GM19467 (cell line): ENCODE measurements around the gene AGAP9.
"Not testable (repeated sequence)": the region's sequence is repeated elsewhere in the genome, so short reads cannot be mapped to it uniquely, and the experiment has no call there.

ENCODE experiments used
- ATAC-seq: cut with Tn5 transposase; IDR thresholded peaks from one replicate; pipeline ENCODE4 v1.9.1; 2021; ENCODE audit warnings: mild to moderate bottlenecking, moderate library complexity; ENCODE audit not compliant: unreplicated experiment

Gene AGAP9

DNA sequence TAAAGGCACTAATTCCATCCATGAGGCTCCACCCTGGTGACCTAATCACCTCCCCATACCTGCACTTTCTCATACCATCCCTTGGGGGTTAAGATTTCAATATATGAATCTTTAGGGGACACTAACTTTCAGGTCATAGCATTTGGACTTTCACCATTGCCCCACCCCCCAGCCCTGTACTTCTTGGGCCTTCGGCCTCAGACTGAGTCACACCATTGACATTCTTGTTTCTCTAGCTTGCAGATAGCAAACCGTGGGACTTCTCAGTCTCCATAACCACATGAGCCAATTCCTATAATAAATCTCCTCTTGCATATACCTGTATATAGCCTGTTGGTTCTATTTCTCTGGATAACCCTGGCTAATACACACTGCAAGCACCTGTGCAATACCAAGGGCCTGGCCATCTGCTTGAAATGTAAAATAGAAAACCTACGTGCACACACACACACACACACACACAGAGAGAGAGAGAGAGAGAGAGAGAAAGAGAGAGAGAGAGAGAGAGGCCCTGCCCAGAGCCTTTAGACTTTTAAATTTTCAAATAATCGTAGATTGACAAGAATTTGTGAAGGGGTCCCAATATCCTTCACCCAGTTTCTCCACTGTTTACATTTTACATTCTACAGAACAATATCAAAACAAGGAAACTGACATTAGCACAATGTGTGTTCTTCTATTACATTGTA is 64.8 kb downstream of the AGAP9 start:
- ATAC-seq, result no peak

DNA sequence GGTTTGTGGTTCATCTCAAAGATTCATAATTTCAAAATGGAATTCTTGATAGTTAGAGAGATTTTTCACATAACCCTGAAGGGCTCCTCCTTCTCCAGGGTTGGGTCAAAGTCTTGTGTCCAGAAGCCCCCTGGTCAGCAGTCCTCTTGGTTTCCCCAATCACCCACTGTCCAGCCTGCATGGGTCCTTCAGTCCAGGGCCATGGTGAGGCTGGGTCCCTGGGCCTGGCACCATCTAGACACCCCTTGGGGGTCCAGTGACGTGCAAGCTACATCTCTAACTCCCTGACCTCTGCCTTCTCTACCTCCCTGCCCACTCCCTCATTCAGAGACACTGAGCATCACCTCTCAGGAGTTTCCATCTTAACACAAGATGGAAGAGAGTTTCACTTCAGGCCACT is 65.6 kb downstream of the AGAP9 start:
- no peak for ATAC-seq

DNA sequence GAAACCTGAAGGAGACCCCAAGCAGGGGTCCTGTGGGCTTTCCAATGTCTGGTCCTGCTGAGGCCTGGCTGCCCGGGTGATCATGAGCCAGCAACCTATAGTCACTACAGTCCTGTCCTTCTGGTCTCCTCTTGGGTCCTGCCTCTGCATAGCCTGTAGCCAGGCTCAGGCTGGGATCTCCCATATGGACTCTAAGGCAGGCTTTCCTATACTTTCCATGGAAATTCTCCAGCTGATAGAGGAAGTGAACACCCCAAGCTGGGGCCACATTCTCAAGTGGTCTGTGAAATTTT is 66.0 kb downstream of the AGAP9 start:
- no peak for ATAC-seq

DNA sequence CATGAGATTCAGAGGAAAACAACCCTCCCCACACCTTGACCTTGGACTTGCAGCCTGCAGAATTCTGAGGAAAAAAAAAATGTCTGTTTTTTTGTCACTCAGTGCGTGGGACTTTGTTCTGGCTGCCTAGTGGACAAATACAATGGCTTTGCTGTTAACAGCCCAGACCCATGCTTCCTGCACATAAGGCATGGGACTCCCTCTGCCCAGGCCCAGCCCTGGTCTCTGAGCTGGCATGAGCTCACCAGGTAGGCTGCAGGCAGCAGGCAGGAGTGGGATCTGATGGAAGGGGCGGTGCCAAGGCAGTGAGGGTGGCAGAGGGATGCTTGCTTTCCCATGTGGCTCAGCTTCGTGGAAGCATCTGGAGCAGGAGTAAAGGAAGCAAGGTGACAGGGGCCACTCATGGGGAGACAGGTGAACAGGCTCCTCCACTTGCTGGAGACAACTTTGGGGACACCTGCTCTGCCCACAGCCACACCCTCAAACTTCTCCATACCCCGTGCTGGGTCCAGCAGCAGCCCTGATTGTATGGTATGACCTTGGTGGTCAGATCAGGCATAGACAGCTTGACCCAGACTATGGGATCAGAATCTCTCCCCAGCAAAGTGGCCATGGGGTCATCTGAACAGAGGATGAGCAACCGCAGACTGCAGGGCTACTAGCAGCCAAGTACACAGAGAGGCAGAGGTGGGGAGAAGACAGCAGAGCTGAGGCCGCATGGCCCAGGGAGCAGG is 66.5 kb downstream of the AGAP9 start:
- ATAC-seq, result no peak

DNA sequence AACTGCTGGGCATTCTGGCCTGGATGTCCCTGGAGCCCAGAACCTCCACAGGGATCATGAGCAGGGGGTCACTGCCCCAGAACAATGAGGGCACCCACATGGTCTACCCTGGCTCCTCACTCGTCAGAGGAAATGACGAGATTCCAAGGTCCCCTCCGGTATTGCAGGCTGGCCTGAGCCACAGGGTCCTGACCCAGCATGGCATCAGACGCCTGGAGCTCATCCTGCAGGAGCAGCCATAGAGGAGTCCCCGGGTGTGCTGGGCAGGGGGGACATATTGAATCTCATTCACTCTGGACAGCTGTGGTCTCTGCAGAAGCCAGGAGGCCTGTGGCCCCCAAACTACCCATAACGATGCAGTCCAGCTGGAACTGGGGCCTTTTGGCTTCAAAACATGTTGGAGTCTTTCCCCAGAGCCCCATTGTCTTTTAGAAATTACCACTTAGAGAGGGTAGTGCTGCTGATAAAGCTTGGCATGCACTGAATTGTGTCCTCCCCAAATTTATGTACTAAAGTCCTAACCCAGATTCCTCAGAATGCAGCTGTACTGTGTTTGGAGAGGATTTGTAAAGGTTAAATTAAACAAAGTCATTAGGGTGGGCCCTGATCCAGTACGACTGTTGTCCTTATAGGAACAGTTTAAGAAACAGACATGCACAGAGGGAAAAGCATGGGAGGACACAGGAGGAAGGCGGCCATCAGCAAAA is 67.2 kb downstream of the AGAP9 start:
- ATAC-seq, result no peak

DNA sequence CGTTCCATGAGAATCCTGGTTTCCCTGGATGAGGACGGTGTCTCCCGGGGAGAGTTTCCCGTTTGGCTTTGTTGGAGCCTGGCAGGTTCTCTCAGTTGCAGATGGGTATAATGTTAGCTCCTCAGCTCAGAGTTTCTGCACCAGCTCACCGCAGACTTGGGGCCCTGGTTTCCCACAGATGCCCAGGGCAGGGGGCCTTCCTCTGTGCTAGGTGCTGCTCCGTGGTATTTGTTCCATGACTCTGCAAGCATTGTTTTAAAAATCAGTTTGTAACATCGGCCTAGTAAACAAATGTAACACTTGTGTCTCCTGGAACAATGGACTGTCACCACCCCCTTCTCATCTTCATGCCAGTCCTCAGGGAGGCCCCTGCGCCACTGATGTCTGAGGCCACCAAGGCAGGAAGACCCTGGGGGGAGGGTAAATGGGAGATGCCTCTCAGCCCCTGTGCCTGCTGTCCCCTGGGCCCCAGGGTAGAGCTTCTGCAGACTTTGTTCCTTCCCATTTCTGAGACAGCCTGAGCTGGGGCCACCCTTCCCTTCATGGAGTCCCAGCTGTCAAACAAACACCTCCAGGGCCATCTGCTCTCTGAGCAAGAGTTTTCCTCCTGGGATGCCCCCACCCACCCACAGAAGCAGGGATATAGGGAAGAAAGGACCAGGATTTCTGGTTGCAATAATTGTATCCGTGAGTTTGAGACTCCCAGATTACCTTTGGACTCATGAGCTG is 67.9 kb downstream of the AGAP9 start:
- ATAC-seq, result not testable (repeated sequence)

DNA sequence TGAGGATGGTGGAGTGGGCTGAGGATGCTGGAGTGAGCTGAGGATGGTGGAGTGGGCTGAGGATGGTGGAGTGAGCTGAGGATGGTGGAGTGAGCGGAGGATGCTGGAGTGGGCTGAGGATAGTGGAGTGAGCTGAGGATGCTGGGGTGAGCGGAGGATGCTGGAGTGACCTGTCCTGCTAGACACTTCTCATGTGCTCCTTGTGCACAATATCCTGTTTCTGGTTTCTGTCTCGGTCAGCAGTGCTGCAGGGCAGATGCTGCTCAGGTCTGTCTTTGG is 68.7 kb downstream of the AGAP9 start:
- no peak for ATAC-seq

DNA sequence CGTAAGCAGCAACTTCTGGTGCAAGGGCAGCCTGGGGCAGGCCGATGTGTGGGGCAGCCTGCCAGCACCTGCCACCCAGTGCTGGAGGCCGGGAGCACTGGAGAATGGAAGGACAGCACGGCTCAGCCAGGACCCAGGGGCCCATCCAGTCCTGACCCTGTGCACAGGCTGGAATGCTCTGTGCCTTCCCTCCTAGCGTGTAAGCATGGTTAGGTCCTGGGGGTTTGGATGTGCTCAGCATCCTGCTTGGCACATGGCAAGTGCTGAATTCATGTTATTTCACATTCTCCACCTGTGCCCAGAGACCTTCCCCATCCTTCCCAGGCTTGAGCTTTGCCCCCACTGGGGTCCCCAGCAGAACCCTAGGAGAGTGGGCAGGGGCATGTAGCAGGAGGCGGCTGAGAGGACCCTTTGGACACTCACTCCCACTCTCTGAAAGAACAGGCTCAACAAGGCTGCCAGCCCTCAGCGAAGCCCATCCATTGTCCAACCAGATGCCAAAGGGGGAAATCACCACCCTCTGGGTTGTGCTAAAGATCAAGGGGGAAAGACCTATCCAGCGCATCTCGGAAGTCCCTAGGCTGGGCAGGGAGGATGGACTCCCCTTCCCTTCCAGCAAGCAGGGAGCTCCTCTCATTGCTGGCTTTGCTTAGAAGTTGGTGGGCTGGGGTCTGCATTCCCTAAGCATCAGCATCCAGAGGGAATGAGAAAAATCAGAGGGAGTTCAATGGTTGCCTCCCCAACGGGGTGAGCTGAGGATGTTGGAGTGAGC is 69.2 kb downstream of the AGAP9 start:
- no peak for ATAC-seq

DNA sequence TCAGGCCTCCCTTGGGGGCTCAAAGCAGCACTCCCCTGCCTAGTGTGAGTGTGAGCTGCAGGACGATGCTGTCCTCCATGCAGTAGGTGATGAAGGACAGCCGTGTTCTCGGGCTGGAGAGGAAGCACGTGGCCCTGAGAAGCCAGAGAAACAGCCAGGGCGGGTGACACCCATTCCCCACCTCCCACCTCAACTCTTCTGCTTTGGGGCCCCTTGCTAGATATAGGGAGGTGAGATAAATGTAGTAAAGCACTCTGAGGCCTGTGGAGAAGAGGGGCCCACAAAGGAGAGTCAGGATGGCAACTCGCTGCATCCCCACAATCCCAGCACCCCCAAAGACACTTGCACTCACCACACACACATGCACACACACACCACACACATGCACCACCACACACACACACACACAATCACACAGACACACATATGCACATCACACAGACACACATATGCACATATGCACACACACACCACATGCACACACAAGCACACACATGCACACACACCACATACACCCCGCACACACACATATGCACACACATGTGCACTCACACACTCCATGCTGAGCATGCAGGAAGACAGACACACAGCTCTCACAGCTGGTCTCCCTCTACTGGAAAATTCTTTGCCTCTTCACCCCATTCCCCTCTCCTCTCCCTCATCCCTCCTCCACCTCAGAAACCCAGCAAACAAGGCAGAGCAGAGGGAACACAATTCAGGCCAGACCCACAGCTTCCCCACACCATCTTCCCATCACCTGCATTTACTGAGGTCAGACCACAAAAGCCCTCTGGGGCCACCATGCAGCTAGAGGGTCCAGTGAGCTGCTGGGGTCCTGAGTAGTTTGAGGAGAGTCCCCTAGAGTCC is 70.1 kb downstream of the AGAP9 start:
- no peak for ATAC-seq

DNA sequence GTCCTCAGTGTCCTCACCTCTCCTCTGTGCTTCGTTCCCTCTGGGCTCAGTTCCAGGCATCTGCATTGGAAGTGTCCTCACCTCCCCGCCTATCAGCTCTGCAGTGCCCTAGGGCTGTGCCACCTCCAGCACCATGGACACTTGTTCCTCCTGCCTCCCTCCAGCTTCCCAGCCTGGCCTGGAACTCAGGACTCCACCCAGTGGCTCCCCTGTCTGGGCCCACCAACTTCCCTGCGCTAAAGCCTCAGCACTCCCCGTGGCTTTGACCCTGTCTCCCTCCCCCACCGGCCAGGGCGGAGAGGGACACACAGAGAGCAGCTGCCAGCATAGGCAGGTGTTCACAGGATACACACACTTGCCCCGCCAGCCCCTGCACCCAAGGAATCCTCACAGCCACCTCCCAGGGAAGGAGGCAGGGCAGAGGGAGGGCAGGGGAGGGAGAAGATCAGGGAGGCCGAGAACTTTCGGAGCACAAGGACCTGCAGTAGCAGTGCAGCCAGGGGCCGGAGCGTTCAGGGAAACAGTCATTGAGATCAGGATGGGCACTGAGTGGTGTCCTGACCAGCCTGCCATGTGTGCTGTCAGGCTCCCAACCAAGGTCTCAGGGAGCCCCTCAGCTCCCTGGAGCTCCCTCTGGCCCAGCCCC is 70.8 kb downstream of the AGAP9 start:
- no peak for ATAC-seq

DNA sequence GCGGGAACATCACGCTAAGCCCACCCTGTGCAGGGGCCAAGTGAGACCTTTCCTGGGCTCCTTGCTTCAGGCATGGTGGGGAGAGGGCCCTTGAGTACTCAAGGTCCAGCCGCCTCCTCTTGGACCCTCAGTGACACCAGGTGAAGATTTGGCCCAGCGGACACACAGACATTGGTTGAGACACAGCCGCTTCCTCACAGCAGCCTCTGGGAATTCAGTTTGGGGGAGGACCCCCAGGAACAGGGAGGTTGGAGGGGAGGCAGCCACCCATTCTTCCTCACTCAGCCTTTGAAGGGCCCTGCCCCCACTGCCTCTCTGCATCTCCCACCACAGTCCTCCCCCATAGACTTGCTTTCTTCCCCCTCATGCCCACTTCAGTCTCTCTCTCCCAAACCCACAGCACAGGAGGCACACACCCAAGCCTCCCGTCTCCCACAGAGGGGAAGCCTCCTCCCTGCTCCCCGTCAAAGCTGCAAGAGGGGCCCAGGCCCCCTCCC is 71.4 kb downstream of the AGAP9 start:
- no peak for ATAC-seq
